Neural crest cell (in vitro differentiated cells): ENCODE data around the gene HNRNPA3. TPM values are rescaled to one million over a fixed set of nuclear protein-coding genes. Genes with fewer than 3 reads are reported as not detected.
A peak's percentile ranks its signal among the peaks of the same experiment; 100 is the strongest.

Source experiments
- DNase-seq: peaks from one replicate; pipeline ENCODE4 v3.0.0; 2021; ENCODE audit warnings: low read depth, mixed read lengths, low spot score
- H3K27ac Mint-ChIP-seq: one replicate; pipeline ENCODE4 v1.8.0; 2021; ENCODE audit warnings: mild to moderate bottlenecking, mixed read lengths; ENCODE audit not compliant: unreplicated experiment
- H3K27me3 Mint-ChIP-seq: 2 replicates; pipeline ENCODE4 v1.8.0; 2021; ENCODE audit warnings: low read depth, mild to moderate bottlenecking, mixed read lengths
- H3K36me3 Mint-ChIP-seq: 2 replicates; pipeline ENCODE4 v1.8.0; 2021; ENCODE audit warnings: low read depth, mild to moderate bottlenecking, mixed read lengths
- H3K4me1 Mint-ChIP-seq: 2 replicates; pipeline ENCODE4 v1.8.0; 2021; ENCODE audit warnings: mixed read lengths
- H3K4me3 Mint-ChIP-seq: one replicate; pipeline ENCODE4 v1.8.0; 2021; ENCODE audit warnings: mild to moderate bottlenecking, mixed read lengths
- H3K9me3 Mint-ChIP-seq: 2 replicates; pipeline ENCODE4 v1.8.0; 2021; ENCODE audit warnings: mixed read lengths
- CTCF ChIP-seq: fragments of 200-600 bp; sonication (generic); conservative IDR thresholded peaks from 2 replicates; pipeline ENCODE4 v1.5.0; 2021; ENCODE audit warnings: antibody characterized with exemption, mild to moderate bottlenecking
- total RNA-seq: library from RNA; stranded (reverse); gene quantifications from 2 replicates; pipeline ENCODE4 v1.2.1, GENCODE V29; 2021

Gene HNRNPA3
- total RNA-seq, 1 donor from 2014 or later: 397 TPM

- peaks cover 23% of the 10 kb centered on the region for H3K4me1 Mint-ChIP-seq
- no peak for TF ChIP-seq CTCF
- H3K9me3 Mint-ChIP-seq: no peaks in the 10 kb centered on the region
- H3K36me3 Mint-ChIP-seq: no peaks in the 10 kb centered on the region
- no peak overlapping the region for H3K4me3 Mint-ChIP-seq
- H3K27ac Mint-ChIP-seq: no peak overlapping the region
- no peaks in the 10 kb centered on the region for H3K27me3 Mint-ChIP-seq
- DNase-seq: no peak
Observed at GRCh38 chr2:177169810-177170514, 42.6 kb upstream of the HNRNPA3 start.

GRCh38 chr2:177171418-177171865 is 41.2 kb upstream of the HNRNPA3 start:
- Mint-ChIP-seq H3K27me3 (no peaks in the 10 kb centered on the region), H3K4me1 (peaks cover 15% of the 10 kb centered on the region), H3K27ac (no peak overlapping the region), H3K4me3 (no peak overlapping the region), H3K36me3 (no peaks in the 10 kb centered on the region), H3K9me3 (no peaks in the 10 kb centered on the region)
- no peak for TF ChIP-seq CTCF
- no peak for DNase-seq

- TF ChIP-seq CTCF: no peak
- no peaks in the 10 kb centered on the region for H3K36me3 Mint-ChIP-seq
- no peak overlapping the region for H3K4me3 Mint-ChIP-seq
- no peak for DNase-seq
- no peaks in the 10 kb centered on the region for H3K27me3 Mint-ChIP-seq
- no peaks in the 10 kb centered on the region for H3K9me3 Mint-ChIP-seq
- H3K27ac Mint-ChIP-seq: no peak overlapping the region
- peaks cover 11% of the 10 kb centered on the region for H3K4me1 Mint-ChIP-seq
Observed at GRCh38 chr2:177172034-177172880, 40.3 kb upstream of the HNRNPA3 start.

GRCh38 chr2:177174486-177174885 is 38.1 kb upstream of the HNRNPA3 start:
- no peaks in the 10 kb centered on the region for H3K27me3 Mint-ChIP-seq
- no peak for TF ChIP-seq CTCF
- H3K9me3 Mint-ChIP-seq: no peaks in the 10 kb centered on the region
- H3K36me3 Mint-ChIP-seq: no peaks in the 10 kb centered on the region
- no peak overlapping the region for H3K4me3 Mint-ChIP-seq
- H3K4me1 Mint-ChIP-seq: peaks cover 10% of the 10 kb centered on the region
- DNase-seq: no peak
- H3K27ac Mint-ChIP-seq: peak overlapping the region; percentile 1

- no peak overlapping the region for H3K27ac Mint-ChIP-seq
- no peaks in the 10 kb centered on the region for H3K9me3 Mint-ChIP-seq
- no peak for TF ChIP-seq CTCF
- DNase-seq: no peak
- no peak overlapping the region for H3K4me3 Mint-ChIP-seq
- no peaks in the 10 kb centered on the region for H3K27me3 Mint-ChIP-seq
- no peaks in the 10 kb centered on the region for H3K4me1 Mint-ChIP-seq
- H3K36me3 Mint-ChIP-seq: no peaks in the 10 kb centered on the region
Observed at GRCh38 chr2:177175917-177176668, 36.5 kb upstream of the HNRNPA3 start.
